K562 (cell line): ENCODE results near the gene ZDHHC3. TPM values are rescaled to one million over a fixed set of nuclear protein-coding genes. Genes with fewer than 3 reads are reported as not detected.
A peak's percentile ranks its signal among the peaks of the same experiment; 100 is the strongest.

Experiments used
- GTF2E2 ChIP-seq: fragments of 200-800 bp; sonication (Bioruptor generic); IDR thresholded peaks from 2 replicates; pipeline ENCODE4 v1.6.1; 2016; ENCODE audit warnings: missing genetic modification characterization, missing compliant biosample characterization
- ID3 ChIP-seq, 2 experiments: fragments of 250-450 bp in 1 of 2; fragments of 450-650 bp in 1 of 2; sonication (Bioruptor Pico) in 1 of 2; IDR thresholded peaks; 2 replicates each; pipeline versions ENCODE4 v1.6.1 to v1.8.0; 2016 to 2021; ENCODE audit warnings: mild to moderate bottlenecking in 2 of 2, moderate library complexity in 2 of 2, missing compliant biosample characterization in 1 of 2, missing genetic modification characterization in 1 of 2
- JUND ChIP-seq, 2 experiments: IDR thresholded peaks; 2 replicates in 1 of 2; 3 replicates in 1 of 2; pipeline ENCODE4 v1.6.1; 2011; ENCODE audit warnings: borderline replicate concordance in 2 of 2, low read depth in 2 of 2, low read length in 2 of 2, improper control_type of control experiment in 1 of 2, missing biosample characterization in 1 of 2, missing genetic modification characterization in 1 of 2, missing genetic modification reagents in 1 of 2
- MCM5 ChIP-seq: fragments of 450-650 bp; IDR thresholded peaks from 2 replicates; pipeline ENCODE4 v1.6.1; 2016; ENCODE audit warnings: low read depth
- MEIS2 ChIP-seq: fragments of 450-650 bp; IDR thresholded peaks from 2 replicates; pipeline ENCODE4 v1.6.1; 2014; ENCODE audit warnings: mild to moderate bottlenecking; ENCODE audit not compliant: partially characterized antibody
- POLR2AphosphoS5 ChIP-seq: IDR thresholded peaks from 2 replicates; pipeline ENCODE4 v1.6.1; 2011; ENCODE audit warnings: mild to moderate bottlenecking, low read depth, low read length, moderate library complexity; ENCODE audit not compliant: control insufficient read depth, insufficient read depth
- RAD21 ChIP-seq, 2 experiments: fragments of 250-450 bp in 1 of 2; fragments of 450-650 bp in 1 of 2; sonication (Bioruptor Pico) in 1 of 2; formaldehyde crosslinking in 1 of 2; IDR thresholded peaks in 1 of 2; conservative IDR thresholded peaks in 1 of 2; 2 replicates each; pipeline versions ENCODE4 v1.4.0 to v1.8.0; 2020 to 2022; ENCODE audit warnings: mild to moderate bottlenecking in 2 of 2, moderate library complexity in 1 of 2
- ZNF280B ChIP-seq: fragments of 250-450 bp; sonication (Bioruptor Pico); IDR thresholded peaks from 2 replicates; pipeline ENCODE4 v1.5.1; 2021; ENCODE audit warnings: mild to moderate bottlenecking
- ZNF696 ChIP-seq: fragments of 250-450 bp; sonication (Bioruptor Pico); conservative IDR thresholded peaks from 2 replicates; pipeline ENCODE4 v1.4.0; 2020; ENCODE audit warnings: mild to moderate bottlenecking, moderate library complexity
- polyA plus RNA-seq, 8 experiments: library from polyadenylated mRNA; depleted of rRNA in 4 of 8; stranded (reverse) in 5 of 8; unstranded in 3 of 8; fragments of >200 nt; fragmentation: Nextera tagmentation in 2 of 8; fragmentation: Illumina TruSeq in 1 of 8; extraction: Ambion mirVana in 2 of 8; extraction: Trizol in 1 of 8; gene quantifications; 2 replicates each; pipeline versions ENCODE4 v1.2.1 to v1.2.3, GENCODE V29; 2011 to 2014; ENCODE audit warnings: inconsistent platforms in 1 of 8, missing spikeins in 1 of 8
- total RNA-seq, 7 experiments: library from RNA; depleted of rRNA in 6 of 7; stranded (reverse); fragments of >200 nt in 6 of 7; fragmentation: Illumina TruSeq in 2 of 7; extraction: Trizol in 2 of 7; gene quantifications; 2 replicates each; pipeline versions ENCODE4 v1.2.1 to v1.2.3, GENCODE V29; 2011 to 2021; ENCODE audit warnings: low replicate concordance in 1 of 7
- TF ChIP-seq, protein P1 (sequence below), 2 experiments: fragments of 150-350 bp in 1 of 2; IDR thresholded peaks; 2 replicates each; pipeline ENCODE4 v1.6.1; 2012 to 2016; ENCODE audit warnings: low read depth in 2 of 2, low read length in 2 of 2, mild to moderate bottlenecking in 1 of 2, moderate library complexity in 1 of 2
- TF ChIP-seq, protein P2 (sequence below): fragments of 250-450 bp; sonication (Bioruptor Pico); IDR thresholded peaks from 2 replicates; pipeline ENCODE4 v1.8.0; 2021; ENCODE audit warnings: moderate library complexity, mild to moderate bottlenecking, inconsistent platforms
- TF ChIP-seq, protein P3 (sequence below): fragments of 450-650 bp; IDR thresholded peaks from 2 replicates; pipeline ENCODE4 v1.7.0; 2016; ENCODE audit warnings: borderline replicate concordance

The ZDHHC3 gene
- total and polyA plus RNA-seq, 9 of the 15 experiments (the other 6 are each of a cell fraction or from before 2014, with no cell fraction given): 10.3 to 120 (median 67.2) TPM

DNA sequence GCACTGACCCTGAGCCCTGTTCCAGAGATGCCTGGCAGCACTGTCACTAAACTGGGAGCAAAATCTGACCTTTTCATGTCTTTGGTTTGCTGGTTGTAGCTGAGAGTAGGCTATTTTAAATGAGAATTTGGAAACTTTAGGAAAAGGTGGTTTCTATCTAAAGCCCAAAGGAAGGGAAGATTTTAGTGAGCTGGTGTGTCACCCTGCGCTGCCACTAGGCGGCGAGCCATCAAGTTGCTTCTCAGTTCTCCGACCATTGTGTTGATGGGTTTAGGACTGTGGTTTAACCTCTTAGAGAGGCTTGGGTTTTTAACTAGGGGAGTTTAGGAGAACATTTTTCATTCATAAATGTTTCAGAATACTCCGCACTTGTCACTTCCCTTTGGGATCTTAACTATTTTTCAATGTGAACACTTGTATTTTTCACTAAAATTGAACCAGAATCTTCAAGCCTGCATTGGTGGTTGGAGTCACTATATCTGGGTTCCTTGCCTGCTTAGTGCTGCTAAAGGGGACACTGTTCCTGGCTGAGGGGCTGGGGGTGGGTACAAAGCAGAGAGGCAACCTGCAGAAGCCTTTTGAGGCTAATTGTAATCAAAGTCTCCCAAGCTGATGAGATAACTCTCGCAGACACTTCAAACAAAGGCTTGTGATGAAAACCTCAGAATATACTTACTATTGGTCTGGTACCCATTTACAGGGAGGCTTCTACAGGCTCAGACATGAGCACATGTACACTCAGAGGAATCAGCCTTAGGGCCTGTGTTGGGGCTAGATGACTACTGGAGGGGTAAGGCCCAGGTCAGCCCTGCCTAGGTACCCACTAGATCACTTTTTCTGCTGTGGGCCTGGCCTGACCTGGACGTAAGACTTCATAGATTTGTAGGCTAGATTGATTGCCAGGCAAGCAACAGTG, 16.8 kb upstream of the ZDHHC3 start (continued):
- TF ChIP-seq, protein P1, sequence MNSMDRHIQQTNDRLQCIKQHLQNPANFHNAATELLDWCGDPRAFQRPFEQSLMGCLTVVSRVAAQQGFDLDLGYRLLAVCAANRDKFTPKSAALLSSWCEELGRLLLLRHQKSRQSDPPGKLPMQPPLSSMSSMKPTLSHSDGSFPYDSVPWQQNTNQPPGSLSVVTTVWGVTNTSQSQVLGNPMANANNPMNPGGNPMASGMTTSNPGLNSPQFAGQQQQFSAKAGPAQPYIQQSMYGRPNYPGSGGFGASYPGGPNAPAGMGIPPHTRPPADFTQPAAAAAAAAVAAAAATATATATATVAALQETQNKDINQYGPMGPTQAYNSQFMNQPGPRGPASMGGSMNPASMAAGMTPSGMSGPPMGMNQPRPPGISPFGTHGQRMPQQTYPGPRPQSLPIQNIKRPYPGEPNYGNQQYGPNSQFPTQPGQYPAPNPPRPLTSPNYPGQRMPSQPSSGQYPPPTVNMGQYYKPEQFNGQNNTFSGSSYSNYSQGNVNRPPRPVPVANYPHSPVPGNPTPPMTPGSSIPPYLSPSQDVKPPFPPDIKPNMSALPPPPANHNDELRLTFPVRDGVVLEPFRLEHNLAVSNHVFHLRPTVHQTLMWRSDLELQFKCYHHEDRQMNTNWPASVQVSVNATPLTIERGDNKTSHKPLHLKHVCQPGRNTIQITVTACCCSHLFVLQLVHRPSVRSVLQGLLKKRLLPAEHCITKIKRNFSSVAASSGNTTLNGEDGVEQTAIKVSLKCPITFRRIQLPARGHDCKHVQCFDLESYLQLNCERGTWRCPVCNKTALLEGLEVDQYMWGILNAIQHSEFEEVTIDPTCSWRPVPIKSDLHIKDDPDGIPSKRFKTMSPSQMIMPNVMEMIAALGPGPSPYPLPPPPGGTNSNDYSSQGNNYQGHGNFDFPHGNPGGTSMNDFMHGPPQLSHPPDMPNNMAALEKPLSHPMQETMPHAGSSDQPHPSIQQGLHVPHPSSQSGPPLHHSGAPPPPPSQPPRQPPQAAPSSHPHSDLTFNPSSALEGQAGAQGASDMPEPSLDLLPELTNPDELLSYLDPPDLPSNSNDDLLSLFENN (IDR thresholded peaks at IDR 0.05; ENCODE audit: low read depth in 2 of 2, low read length in 2 of 2): 0 out of 4 replicates have a peak, but pooled peaks of 1 of the 2 experiments have one; percentile 30
- TF ChIP-seq JUND (IDR thresholded peaks at IDR 0.05; ENCODE audit: borderline replicate concordance, low read depth, low read length) (no peak), JUND (tag; IDR thresholded peaks at IDR 0.05; ENCODE audit: borderline replicate concordance, low read depth, low read length) (0 out of 3 replicates have a peak, but pooled peaks have one; percentile 16), RAD21 (CRISPR knock-in tag; conservative IDR thresholded peaks at IDR 0.05 in 1 of 2, IDR thresholded peaks at IDR 0.05 in 1 of 2) (peak; percentile 44 to 50), MEIS2 (peak; percentile 36), GTF2E2 (tag) (no peak), ID3 (CRISPR knock-in tag; IDR thresholded peaks at IDR 0.05) (no peak), ID3 (tag; IDR thresholded peaks at IDR 0.05) (no peak), MCM5 (no peak), ZNF696 (CRISPR knock-in tag) (no peak), POLR2AphosphoS5 (no peak), ZNF280B (no peak)
- TF ChIP-seq, protein P2, sequence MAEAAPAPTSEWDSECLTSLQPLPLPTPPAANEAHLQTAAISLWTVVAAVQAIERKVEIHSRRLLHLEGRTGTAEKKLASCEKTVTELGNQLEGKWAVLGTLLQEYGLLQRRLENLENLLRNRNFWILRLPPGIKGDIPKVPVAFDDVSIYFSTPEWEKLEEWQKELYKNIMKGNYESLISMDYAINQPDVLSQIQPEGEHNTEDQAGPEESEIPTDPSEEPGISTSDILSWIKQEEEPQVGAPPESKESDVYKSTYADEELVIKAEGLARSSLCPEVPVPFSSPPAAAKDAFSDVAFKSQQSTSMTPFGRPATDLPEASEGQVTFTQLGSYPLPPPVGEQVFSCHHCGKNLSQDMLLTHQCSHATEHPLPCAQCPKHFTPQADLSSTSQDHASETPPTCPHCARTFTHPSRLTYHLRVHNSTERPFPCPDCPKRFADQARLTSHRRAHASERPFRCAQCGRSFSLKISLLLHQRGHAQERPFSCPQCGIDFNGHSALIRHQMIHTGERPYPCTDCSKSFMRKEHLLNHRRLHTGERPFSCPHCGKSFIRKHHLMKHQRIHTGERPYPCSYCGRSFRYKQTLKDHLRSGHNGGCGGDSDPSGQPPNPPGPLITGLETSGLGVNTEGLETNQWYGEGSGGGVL: no peak
- TF ChIP-seq, protein P3, sequence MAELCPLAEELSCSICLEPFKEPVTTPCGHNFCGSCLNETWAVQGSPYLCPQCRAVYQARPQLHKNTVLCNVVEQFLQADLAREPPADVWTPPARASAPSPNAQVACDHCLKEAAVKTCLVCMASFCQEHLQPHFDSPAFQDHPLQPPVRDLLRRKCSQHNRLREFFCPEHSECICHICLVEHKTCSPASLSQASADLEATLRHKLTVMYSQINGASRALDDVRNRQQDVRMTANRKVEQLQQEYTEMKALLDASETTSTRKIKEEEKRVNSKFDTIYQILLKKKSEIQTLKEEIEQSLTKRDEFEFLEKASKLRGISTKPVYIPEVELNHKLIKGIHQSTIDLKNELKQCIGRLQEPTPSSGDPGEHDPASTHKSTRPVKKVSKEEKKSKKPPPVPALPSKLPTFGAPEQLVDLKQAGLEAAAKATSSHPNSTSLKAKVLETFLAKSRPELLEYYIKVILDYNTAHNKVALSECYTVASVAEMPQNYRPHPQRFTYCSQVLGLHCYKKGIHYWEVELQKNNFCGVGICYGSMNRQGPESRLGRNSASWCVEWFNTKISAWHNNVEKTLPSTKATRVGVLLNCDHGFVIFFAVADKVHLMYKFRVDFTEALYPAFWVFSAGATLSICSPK: no peak
